Stimulated activated CD8-positive, alpha-beta memory T cell treated with anti-CD3 and anti-CD28 coated beads, Interleukin-7, amount 100 ng/mL, for 48 hours (primary cell): ENCODE data around the gene KRTAP4-8.
"Not testable (repeated sequence)": the region's sequence is repeated elsewhere in the genome, so short reads cannot be mapped to it uniquely, and the experiment has no call there.

Experiments
- DNase-seq, 2 donors: peaks; one replicate each; pipeline ENCODE4 v3.0.0-alpha.2; 2020; ENCODE audit warnings: low read depth in 1 of 2; ENCODE audit errors: extremely low read depth in 1 of 2

The KRTAP4-8 gene

DNA sequence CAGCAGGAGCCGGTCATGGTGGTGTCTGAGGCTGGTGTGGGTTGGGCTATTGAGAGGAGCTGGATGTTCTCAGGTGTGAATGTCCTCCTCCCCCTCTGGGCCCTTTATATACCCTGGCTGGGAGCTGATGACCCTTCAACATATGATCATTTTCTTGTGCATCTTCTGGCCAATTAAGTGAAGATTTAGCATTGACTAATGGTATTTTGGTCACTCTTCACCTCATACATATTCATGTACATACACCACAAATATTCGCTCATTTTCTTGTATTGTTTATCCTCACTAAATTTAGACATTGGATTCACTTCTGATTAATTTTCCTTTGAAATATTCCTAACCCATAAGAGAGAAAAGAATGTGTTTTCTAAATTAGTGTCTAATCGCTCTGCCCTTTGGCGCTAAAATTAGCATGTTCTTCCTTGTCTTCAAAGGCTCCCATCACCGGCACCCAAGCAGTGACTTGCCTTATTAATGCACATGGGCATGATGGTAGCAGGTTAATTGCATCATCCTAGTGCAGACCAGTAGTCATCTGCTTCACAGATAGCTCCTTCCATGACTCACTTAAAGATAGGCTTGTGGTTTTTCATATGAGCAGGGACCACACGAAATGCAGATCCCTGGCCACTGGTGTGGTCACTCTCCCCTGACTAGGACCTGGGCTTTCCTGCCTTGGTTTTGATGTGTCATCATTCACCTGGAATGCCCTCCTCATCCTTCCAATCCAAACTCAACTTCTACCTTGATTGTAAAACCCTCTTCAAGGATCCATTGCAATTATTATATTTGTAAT, 31.9 kb downstream of the KRTAP4-8 start, which contains the start of gene KRTAP2-4:
Gene KRTAP2-4 (minus strand): TSS at position 51 of the 796 bp plus-strand sequence. CDS start 34 bp downstream, at position 17.
- no peak for DNase-seq

DNA sequence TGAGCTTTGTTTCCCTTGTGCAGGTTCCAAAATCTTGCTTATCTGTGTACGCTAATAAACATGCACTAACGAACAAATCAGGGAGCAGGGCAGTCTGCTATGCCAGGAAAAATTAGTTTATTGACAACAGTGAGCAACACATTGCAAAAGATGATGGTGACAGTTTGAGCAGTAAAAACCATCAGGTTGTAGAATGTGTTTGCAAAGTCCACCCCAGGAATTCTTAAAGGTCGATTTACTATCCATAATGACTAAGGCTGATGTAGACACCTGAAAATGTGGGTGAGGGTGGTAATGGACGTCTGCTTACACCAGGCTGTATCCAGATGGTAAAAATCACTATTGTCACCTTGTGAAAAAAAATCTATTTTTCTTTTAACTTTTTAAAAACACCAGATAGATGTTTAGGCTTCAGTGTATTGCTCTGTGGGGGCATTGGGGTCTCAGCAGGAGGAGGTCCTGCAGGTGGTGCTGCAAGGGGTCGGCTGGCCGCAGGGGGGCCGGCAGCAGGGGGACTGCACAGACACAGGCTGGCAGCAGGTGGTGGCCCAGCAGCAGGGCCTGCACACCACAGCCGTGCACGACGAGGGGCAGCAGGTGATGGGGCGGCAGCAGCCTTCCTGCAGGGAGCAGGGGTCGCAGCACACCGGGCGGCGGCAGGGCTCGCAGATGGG, 32.8 kb downstream of the KRTAP4-8 start:
- DNase-seq, result not testable (repeated sequence)

DNA sequence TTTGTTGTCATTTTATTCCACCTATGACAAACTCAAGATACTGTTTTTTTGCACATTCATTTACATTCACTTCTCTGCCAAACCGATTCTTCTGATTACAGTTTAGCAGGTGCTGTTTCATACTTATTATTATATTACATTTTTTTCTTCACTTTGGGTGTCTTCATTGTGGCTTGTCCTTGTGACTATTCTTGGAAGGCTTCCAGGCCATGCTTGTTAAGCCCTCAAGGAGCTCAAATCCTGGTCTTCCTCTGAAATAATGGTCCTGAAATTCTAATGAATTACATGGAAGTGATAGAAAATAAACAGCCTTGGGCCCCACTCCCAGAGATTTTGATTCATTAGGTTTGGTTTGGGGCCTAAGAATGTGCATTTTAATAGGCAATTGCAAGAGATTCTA, 33.6 kb downstream of the KRTAP4-8 start:
- DNase-seq, result no peak

DNA sequence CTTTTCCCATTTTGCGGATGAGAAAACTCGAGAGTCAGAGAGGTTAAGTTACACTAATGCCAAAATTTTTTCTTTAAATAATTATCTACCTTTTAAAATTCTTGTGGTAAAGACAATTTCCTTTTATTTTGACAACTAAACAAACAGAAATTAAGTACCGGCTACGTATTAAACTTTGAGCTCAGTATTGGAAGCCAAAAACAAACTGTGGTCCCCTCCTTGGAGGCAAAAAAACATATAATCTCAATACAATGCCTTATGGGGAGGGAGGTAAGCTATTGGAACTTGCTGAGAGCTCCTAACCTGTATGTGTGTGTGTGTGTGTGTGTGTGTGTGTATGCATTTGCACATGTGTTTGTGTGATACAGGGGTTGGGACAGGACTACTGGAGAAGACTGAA, 34.5 kb downstream of the KRTAP4-8 start:
- DNase-seq, result no peak

DNA sequence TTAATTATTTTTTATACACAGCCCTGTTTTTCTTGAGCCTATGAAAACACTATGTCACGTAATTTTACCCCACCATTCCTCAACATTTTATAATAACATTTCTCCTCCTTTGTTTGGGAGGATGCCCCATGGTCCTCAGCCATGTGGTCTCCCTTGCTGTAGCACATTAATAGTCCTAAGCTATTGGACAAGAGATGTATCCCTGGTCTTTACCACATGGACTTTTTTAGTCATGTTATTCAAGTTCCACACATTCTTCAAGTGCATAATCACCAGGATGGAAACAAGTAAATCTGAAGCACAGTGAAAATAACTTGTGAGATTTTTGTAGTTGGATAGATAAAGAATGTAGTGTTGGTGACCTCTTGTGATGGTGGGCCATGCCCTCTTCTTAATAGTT, 36.0 kb downstream of the KRTAP4-8 start:
- no peak for DNase-seq

DNA sequence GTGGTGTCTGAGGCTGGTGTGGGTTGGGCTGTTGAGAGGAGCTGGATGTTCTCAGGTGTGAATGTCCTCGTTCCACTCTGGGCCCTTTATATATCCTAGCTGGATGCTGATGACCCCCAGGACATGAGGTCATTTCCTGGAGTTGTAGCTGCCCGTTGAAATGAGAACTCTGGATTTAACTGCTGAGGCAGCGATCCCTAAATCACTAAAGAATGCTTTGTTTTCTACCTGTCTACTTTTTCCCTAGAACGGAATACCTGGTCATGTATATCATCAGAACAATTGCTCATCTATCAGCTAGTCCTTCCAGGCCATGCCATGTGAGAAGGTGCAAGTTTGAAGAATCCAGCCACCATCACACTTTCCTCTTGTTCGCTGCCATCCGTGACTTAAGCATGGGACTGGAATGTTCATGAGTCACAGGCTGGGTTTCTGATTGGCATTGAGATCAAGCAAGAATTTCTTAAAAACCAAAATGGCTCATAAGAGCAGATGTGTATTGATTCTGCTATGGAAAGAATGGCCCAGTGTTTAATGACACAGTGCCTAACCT, 37.8 kb downstream of the KRTAP4-8 start, which contains the start of gene KRTAP2-3:
Gene KRTAP2-3 (minus strand): TSS at position 63 of the 553 bp plus-strand sequence. CDS start 64 bp downstream, outside the sequence.
- no peak for DNase-seq

DNA sequence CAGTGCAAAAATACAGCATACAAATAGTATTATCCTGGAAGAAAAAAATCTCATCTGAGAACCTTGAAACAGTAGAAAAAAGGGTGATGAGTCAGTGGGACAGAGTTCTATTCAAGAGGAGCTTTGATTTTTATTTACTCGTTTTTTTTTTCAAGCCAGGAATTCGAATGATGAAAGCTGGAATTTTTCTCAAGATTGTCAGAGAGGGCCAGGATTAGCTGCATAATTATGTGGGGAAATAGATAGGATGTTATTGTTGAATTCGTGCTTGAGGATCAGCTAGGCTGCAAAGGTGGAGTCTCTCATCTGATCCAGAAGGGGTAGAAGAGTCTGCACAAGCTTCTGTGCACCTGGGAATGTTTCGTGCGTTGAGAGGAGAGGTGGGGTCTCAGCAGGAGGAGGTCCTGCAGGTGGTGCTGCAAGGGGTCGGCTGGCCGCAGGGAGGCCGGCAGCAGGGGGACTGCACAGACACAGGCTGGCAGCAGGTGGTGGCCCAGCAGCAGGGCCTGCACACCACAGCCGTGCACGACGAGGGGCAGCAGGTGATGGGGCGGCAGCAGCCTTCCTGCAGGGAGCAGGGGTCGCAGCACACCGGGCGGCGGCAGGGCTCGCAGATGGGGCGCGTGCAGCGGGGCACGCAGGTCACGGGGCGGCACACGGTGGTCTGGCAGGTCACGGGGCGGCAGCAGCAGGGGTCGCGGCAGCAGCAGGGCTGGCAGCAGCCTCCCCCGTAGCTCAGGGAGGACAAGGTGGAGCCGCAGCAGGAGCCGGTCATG, 38.5 kb downstream of the KRTAP4-8 start:
- not testable (repeated sequence) for DNase-seq

DNA sequence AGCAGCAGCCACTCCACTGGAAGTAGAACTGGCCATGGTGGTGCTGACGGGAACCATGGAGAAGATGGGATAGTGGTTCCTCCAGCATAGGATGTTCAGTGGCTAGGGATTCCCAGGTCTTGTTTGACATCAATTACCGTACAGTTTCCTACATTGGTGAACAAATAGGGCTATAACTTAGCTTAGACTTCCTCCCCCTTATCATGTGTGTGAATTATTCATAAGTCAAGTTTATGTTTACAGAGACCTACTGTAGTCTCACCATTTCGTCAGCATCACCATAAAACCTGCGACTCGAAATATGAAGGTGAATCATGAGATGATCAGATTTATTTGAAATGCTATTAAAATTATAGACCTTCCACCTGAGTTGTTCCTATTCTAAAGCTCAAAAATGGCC, 39.2 kb downstream of the KRTAP4-8 start:
- no peak for DNase-seq

DNA sequence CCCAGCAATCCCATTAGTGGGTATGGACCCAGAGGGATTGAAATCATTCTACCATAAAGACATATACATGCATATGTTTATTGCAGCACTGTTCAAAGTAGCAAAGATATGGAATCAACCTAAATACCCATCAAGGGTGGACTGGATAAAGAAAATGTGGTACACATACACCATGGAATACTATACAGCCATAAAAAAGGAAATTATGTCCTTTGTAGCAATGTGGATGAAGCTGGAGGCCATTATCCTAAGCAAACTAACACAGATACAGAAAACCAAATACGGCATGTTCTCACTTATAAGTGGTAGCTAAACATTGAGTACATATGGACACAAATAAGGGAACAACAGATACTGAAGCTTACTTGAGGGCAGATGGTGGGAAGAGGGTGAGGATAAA, 40.4 kb downstream of the KRTAP4-8 start:
- no peak for DNase-seq

DNA sequence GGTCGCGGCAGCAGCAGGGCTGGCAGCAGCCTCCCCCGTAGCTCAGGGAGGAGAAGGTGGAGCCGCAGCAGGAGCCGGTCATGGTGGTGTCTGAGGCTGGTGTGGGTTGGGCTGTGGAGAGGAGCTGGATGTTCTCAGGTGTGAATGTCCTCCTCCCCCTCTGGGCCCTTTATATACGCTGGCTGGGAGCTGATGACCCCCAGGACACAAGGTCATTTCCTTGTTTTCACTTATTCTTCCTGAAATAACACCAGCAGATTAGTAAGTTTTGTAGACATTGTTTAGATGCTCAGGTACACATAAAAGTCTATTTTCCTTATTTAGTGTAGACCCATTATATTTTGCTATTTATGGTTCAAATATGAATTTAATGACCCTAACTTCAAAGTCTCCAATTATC, 42.8 kb downstream of the KRTAP4-8 start, which contains the start of gene KRTAP2-2:
Gene KRTAP2-2 (minus strand): TSS at position 101 of the 400 bp plus-strand sequence. CDS start 19 bp downstream, at position 82.
- not testable (repeated sequence) for DNase-seq

DNA sequence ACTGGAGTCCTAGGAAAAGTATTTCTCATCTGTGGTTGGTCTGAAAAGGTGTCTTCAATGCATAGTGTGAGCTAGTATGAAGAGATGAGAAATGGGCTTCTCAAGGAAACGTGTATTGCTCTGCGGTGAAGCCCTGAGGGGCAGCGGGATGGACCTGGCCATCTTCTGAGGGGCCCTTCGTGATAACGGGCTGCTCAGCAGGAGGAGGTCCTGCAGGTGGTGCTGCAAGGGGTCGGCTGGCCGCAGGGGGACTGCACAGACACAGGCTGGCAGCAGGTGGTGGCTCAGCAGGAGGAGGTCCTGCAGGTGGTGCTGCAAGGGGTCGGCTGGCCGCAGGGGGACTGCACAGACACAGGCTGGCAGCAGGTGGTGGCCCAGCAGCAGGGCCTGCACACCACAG, 43.4 kb downstream of the KRTAP4-8 start:
- DNase-seq, result not testable (repeated sequence)

DNA sequence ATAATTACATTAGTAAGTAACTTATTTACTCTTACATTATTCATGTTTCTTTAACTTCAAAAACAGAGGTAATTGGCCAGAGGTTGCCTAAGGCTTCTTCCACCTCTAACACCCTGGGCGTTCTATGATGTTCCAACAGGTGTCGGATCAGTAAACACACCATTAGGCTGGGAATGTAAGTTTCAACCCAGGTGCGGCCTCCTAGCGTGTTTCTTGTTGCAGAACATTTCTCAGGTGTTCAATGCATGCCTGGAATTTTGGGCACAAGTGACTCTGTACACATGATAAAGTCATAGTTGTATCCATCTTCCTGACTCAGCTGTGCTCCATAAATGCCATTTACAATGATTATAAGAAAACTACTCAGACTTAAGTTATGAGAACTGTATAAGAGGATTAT, 43.9 kb downstream of the KRTAP4-8 start:
- DNase-seq, result no peak

DNA sequence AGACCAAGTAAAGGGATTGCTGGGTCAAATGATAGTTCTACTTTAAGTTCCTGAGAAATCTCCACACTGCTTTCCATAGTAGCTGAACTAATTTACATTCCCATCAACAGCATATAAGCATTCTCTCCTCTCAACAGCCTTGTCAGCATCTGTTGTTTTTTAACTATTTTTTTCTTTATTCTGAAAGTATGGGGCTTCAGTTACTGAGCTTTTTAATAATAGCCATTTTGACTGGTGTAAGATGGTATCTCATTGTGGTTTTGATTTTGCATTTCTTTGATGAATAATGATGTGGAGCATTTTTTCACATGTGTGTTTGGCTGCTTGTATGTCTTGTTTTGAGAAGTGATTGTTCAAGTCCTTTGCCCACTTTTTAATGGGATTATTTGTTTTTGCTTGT, 45.4 kb downstream of the KRTAP4-8 start:
- DNase-seq, result no peak

DNA sequence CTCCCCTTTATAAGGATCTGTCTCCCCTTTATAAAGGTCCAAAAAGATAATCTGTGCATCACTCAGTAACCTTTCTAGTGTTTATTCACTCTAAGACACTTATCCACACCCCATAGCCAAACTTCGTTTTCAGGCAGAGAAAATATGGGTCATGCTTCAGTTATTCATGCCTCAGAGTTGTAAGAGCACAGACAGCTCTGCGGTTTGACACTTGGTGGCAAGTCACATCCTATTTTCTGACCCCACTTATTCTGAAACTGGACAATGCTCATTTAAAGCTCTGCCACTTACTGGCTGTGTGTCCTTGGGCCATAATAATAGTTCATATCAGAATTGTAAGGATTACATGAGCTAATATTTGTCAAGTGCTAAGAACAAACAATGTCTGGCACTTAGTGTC, 48.8 kb downstream of the KRTAP4-8 start:
- no peak for DNase-seq

DNA sequence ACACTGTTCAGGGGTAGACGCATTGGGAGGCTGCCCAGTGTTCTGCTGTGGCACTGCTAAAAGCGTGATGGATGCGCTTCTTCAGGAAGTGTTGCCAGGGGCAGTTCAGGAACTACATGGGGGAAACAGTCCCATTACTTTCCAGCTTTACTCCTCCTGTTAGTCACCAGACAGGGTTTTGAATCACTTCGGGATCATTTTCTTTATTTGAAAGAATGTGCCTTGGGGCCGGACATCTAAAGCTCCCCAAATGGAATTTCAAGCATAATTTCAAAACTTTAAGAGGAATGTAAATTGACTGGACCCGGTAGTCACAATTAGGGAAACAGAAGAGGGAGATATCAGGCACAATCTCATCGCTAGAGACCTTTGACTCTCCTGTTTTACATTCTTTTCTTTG, 49.5 kb downstream of the KRTAP4-8 start:
- DNase-seq, result no peak
